IgD-negative memory B cell (primary cell): ENCODE results near the gene NTN3. TPM values are rescaled to one million over a fixed set of nuclear protein-coding genes. Genes with fewer than 3 reads are reported as not detected.

Source experiments
- H3K27ac Mint-ChIP-seq, 3 donors: one replicate each; pipeline ENCODE4 v1.8.0; 2020 to 2022; ENCODE audit warnings: mild to moderate bottlenecking in 3 of 3, mixed read lengths in 3 of 3, moderate library complexity in 1 of 3
- H3K27me3 Mint-ChIP-seq: one replicate; pipeline ENCODE4 v1.8.0; 2021; ENCODE audit warnings: mixed read lengths
- H3K36me3 Mint-ChIP-seq: one replicate; pipeline ENCODE4 v1.8.0; 2020; ENCODE audit warnings: mild to moderate bottlenecking, mixed read lengths
- H3K4me1 Mint-ChIP-seq, 3 donors: one replicate each; pipeline ENCODE4 v1.8.0; 2020 to 2022; ENCODE audit warnings: mixed read lengths in 3 of 3, mild to moderate bottlenecking in 1 of 3
- H3K4me3 Mint-ChIP-seq, 4 donors: one replicate each; pipeline ENCODE4 v1.8.0; 2020 to 2022; ENCODE audit warnings: mild to moderate bottlenecking in 4 of 4, mixed read lengths in 4 of 4, moderate library complexity in 3 of 4
- H3K9me3 Mint-ChIP-seq, 3 donors: one replicate each; pipeline ENCODE4 v1.8.0; 2020 to 2021; ENCODE audit warnings: mixed read lengths in 3 of 3, mild to moderate bottlenecking in 1 of 3
- polyA plus RNA-seq: library from polyadenylated mRNA; unstranded; fragments of 300-500 nt; fragmentation: Illumina TruSeq; gene quantifications from one replicate; pipeline ENCODE4 v1.2.3, GENCODE V29; 2021

The NTN3 gene
- polyA plus RNA-seq, 1 donor from 2014 or later = not detected

GRCh38 chr16:2455081-2455845, 15.8 kb upstream of the NTN3 start:
- H3K27ac Mint-ChIP-seq = no peak overlapping the region
- peaks cover 2% of the 10 kb centered on the region for H3K36me3 Mint-ChIP-seq
- no peaks in the 10 kb centered on the region for H3K27me3 Mint-ChIP-seq
- H3K4me3 Mint-ChIP-seq = no peak overlapping the region
- H3K4me1 Mint-ChIP-seq = peaks cover 0 to 4% (median 3%) of the 10 kb centered on the region in 3 donors
- peaks cover 0 to 2% (median 0%) of the 10 kb centered on the region in 3 donors for H3K9me3 Mint-ChIP-seq

- no peak overlapping the region for H3K27ac Mint-ChIP-seq
- H3K9me3 Mint-ChIP-seq = peaks cover 0 to 2% (median 0%) of the 10 kb centered on the region in 3 donors
- no peak overlapping the region for H3K4me3 Mint-ChIP-seq
- H3K4me1 Mint-ChIP-seq = peaks cover 0 to 4% (median 3%) of the 10 kb centered on the region in 3 donors
- H3K27me3 Mint-ChIP-seq = no peaks in the 10 kb centered on the region
- H3K36me3 Mint-ChIP-seq = peaks cover 2% of the 10 kb centered on the region
These were observed 14.4 kb upstream of the NTN3 start for GRCh38 chr16:2456551-2457153.

GRCh38 chr16:2457267-2457666, 13.8 kb upstream of the NTN3 start:
- H3K4me1 Mint-ChIP-seq = peaks cover 0 to 4% (median 3%) of the 10 kb centered on the region in 3 donors
- peaks cover 2% of the 10 kb centered on the region for H3K36me3 Mint-ChIP-seq
- H3K9me3 Mint-ChIP-seq = peaks cover 0 to 2% (median 0%) of the 10 kb centered on the region in 3 donors
- no peak overlapping the region for H3K27ac Mint-ChIP-seq
- H3K4me3 Mint-ChIP-seq = peak overlapping the region in 1 of 4 donors; percentile 45
- no peaks in the 10 kb centered on the region for H3K27me3 Mint-ChIP-seq

GRCh38 chr16:2457946-2458345, 13.2 kb upstream of the NTN3 start:
- Mint-ChIP-seq H3K27ac (no peak overlapping the region), H3K4me3 (peak overlapping the region in 1 of 4 donors; percentile 45)

GRCh38 chr16:2458887-2459646, 12.0 kb upstream of the NTN3 start:
- peaks cover 0 to 4% (median 3%) of the 10 kb centered on the region in 3 donors for H3K4me1 Mint-ChIP-seq
- H3K9me3 Mint-ChIP-seq = no peaks in the 10 kb centered on the region
- H3K4me3 Mint-ChIP-seq = peak overlapping the region; percentile 60 to 94 (median 88)
- no peaks in the 10 kb centered on the region for H3K27me3 Mint-ChIP-seq
- H3K27ac Mint-ChIP-seq = peak overlapping the region in 1 of 3 donors; percentile 65
- no peaks in the 10 kb centered on the region for H3K36me3 Mint-ChIP-seq

More at GRCh38 chr16:2457946-2458345, 13.2 kb upstream of the NTN3 start:
- peaks cover 0 to 4% (median 3%) of the 10 kb centered on the region in 3 donors for H3K4me1 Mint-ChIP-seq
- H3K36me3 Mint-ChIP-seq = peaks cover 2% of the 10 kb centered on the region
- no peaks in the 10 kb centered on the region for H3K27me3 Mint-ChIP-seq
- no peaks in the 10 kb centered on the region for H3K9me3 Mint-ChIP-seq

- Mint-ChIP-seq H3K9me3 (no peaks in the 10 kb centered on the region), H3K27me3 (no peaks in the 10 kb centered on the region), H3K27ac (peak within 1 kb of the TSS in 1 of 3 donors; percentile 65), H3K4me3 (peak within 1 kb of the TSS; percentile 60 to 94 (median 88)), H3K36me3 (no peaks in the 10 kb centered on the region), H3K4me1 (peaks cover 0 to 4% (median 3%) of the 10 kb centered on the region in 3 donors)
These were observed 11.3 kb upstream of the NTN3 start, which contains the start of gene TEDC2 for GRCh38 chr16:2459647-2460390. TEDC2 (plus strand) TSS chr16:2460109; CDS start chr16:2460145, 36 bp downstream.

- peak overlapping the region in 1 of 4 donors; percentile 41 for H3K4me3 Mint-ChIP-seq
These were observed 10.7 kb upstream of the NTN3 start for GRCh38 chr16:2460391-2460713.

GRCh38 chr16:2460916-2461315, 10.2 kb upstream of the NTN3 start:
- no peaks in the 10 kb centered on the region for H3K27me3 Mint-ChIP-seq
- H3K4me3 Mint-ChIP-seq = no peak overlapping the region
- no peaks in the 10 kb centered on the region for H3K9me3 Mint-ChIP-seq
- H3K4me1 Mint-ChIP-seq = peaks cover 0 to 4% (median 3%) of the 10 kb centered on the region in 3 donors
- no peak overlapping the region for H3K27ac Mint-ChIP-seq
- no peaks in the 10 kb centered on the region for H3K36me3 Mint-ChIP-seq

More at GRCh38 chr16:2460391-2460713, 10.7 kb upstream of the NTN3 start:
- Mint-ChIP-seq H3K9me3 (no peaks in the 10 kb centered on the region), H3K4me1 (peaks cover 0 to 4% (median 3%) of the 10 kb centered on the region in 3 donors), H3K27ac (no peak overlapping the region), H3K27me3 (no peaks in the 10 kb centered on the region), H3K36me3 (no peaks in the 10 kb centered on the region)

- no peak overlapping the region for H3K27ac Mint-ChIP-seq
- H3K27me3 Mint-ChIP-seq = no peaks in the 10 kb centered on the region
- no peaks in the 10 kb centered on the region for H3K9me3 Mint-ChIP-seq
- no peak overlapping the region for H3K4me3 Mint-ChIP-seq
- H3K4me1 Mint-ChIP-seq = peaks cover 0 to 5% (median 3%) of the 10 kb centered on the region in 3 donors
- H3K36me3 Mint-ChIP-seq = no peaks in the 10 kb centered on the region
These were observed 8.8 kb upstream of the NTN3 start for GRCh38 chr16:2462031-2462866.

- no peaks in the 10 kb centered on the region for H3K9me3 Mint-ChIP-seq
- peaks cover 7% of the 10 kb centered on the region for H3K27me3 Mint-ChIP-seq
- H3K27ac Mint-ChIP-seq = no peak overlapping the region
These were observed 6.8 kb upstream of the NTN3 start for GRCh38 chr16:2464333-2464732.

GRCh38 chr16:2465653-2466415, 5.3 kb upstream of the NTN3 start:
- Mint-ChIP-seq H3K4me3 (peak overlapping the region in 1 of 4 donors; percentile 38), H3K27ac (peak overlapping the region in 2 of 3 donors; percentile 31 to 79), H3K36me3 (no peaks in the 10 kb centered on the region), H3K27me3 (peaks cover 19% of the 10 kb centered on the region), H3K9me3 (no peaks in the 10 kb centered on the region), H3K4me1 (peaks cover 6 to 11% (median 8%) of the 10 kb centered on the region in 3 donors)

More at GRCh38 chr16:2464333-2464732, 6.8 kb upstream of the NTN3 start:
- H3K4me1 Mint-ChIP-seq = peaks cover 0 to 7% (median 7%) of the 10 kb centered on the region in 3 donors
- peak overlapping the region in 2 of 4 donors; percentile 41 to 60 for H3K4me3 Mint-ChIP-seq
- no peaks in the 10 kb centered on the region for H3K36me3 Mint-ChIP-seq

- Mint-ChIP-seq H3K27ac (peak overlapping the region in 1 of 3 donors; percentile 67), H3K4me1 (peaks cover 6 to 11% (median 8%) of the 10 kb centered on the region in 3 donors), H3K27me3 (peaks cover 19% of the 10 kb centered on the region), H3K9me3 (no peaks in the 10 kb centered on the region), H3K4me3 (peak overlapping the region in 2 of 4 donors; percentile 34 to 81), H3K36me3 (no peaks in the 10 kb centered on the region)
These were observed 4.2 kb upstream of the NTN3 start for GRCh38 chr16:2466667-2467527.
